Hepatocyte (in vitro differentiated cells): ENCODE results near the gene TMCO4. TPM values are rescaled to one million over a fixed set of nuclear protein-coding genes. Genes with fewer than 3 reads are reported as not detected.

ENCODE experiments used
- DNase-seq: peaks from one replicate; pipeline ENCODE4 v3.0.0-alpha.2; 2016; ENCODE audit warnings: low spot score
- H2AFZ ChIP-seq: fragments of 200-600 bp; sonication (generic); 2 replicates; pipeline ENCODE4 v1.6.0; 2016; ENCODE audit warnings: antibody characterized with exemption, mild to moderate bottlenecking
- H3K27ac ChIP-seq: fragments of 200-600 bp; sonication (generic); 2 replicates; pipeline ENCODE4 v1.5.1; 2016; ENCODE audit warnings: mild to moderate bottlenecking
- H3K27me3 ChIP-seq: fragments of 200-600 bp; sonication (generic); 2 replicates; pipeline ENCODE4 v1.6.1; 2016
- H3K36me3 ChIP-seq: fragments of 200-600 bp; sonication (generic); replicated peaks from 2 replicates; pipeline ENCODE4 v1.5.1; 2016; ENCODE audit warnings: low read depth; ENCODE audit not compliant: insufficient read depth
- H3K4me1 ChIP-seq: fragments of 200-600 bp; sonication (generic); 2 replicates; pipeline ENCODE4 v1.5.1; 2016; ENCODE audit warnings: mild to moderate bottlenecking, moderate library complexity; ENCODE audit not compliant: insufficient read depth
- H3K4me2 ChIP-seq: fragments of 200-600 bp; sonication (generic); 2 replicates; pipeline ENCODE4 v1.6.0; 2016
- H3K4me3 ChIP-seq: fragments of 200-600 bp; sonication (generic); 2 replicates; pipeline ENCODE4 v1.5.1; 2016; ENCODE audit warnings: mild to moderate bottlenecking
- H3K79me2 ChIP-seq: fragments of 200-600 bp; sonication (generic); 2 replicates; pipeline ENCODE4 v1.6.0; 2017; ENCODE audit warnings: mild to moderate bottlenecking
- H3K9me2 ChIP-seq: fragments of 200-600 bp; sonication (generic); replicated peaks from 2 replicates; pipeline ENCODE4 v1.6.0; 2017; ENCODE audit warnings: mild to moderate bottlenecking; ENCODE audit not compliant: insufficient read depth
- H3K9me3 ChIP-seq: fragments of 200-600 bp; sonication (generic); 2 replicates; pipeline ENCODE4 v1.5.1; 2016; ENCODE audit warnings: low read depth, mild to moderate bottlenecking
- H4K20me1 ChIP-seq: fragments of 200-600 bp; sonication (generic); 2 replicates; pipeline ENCODE4 v1.6.0; 2016; ENCODE audit warnings: mild to moderate bottlenecking; ENCODE audit not compliant: insufficient read depth, poor library complexity, severe bottlenecking
- CTCF ChIP-seq: fragments of 200-600 bp; sonication (generic); IDR thresholded peaks from 2 replicates; pipeline ENCODE4 v1.5.1; 2016; ENCODE audit warnings: antibody characterized with exemption, mild to moderate bottlenecking; ENCODE audit not compliant: poor library complexity
- EZH2 ChIP-seq: fragments of 200-600 bp; sonication (generic); IDR thresholded peaks from 2 replicates; pipeline ENCODE4 v1.6.1; 2016; ENCODE audit warnings: antibody characterized with exemption, mild to moderate bottlenecking, borderline replicate concordance
- EZH2phosphoT487 ChIP-seq: fragments of 200-600 bp; sonication (generic); IDR thresholded peaks from one replicate; pipeline ENCODE4 v1.6.1; 2018; ENCODE audit warnings: antibody characterized with exemption, mild to moderate bottlenecking, low read depth, moderate library complexity; ENCODE audit not compliant: unreplicated experiment, severe bottlenecking
- WGBS: methylation state at CpG from one replicate; pipeline ENCODE4 v1.1.6; 2016; ENCODE audit warnings: low lambda C conversion rate; ENCODE audit errors: missing lambda C conversion rate; 5-methylcytosine and 5-hydroxymethylcytosine counted together
- polyA plus RNA-seq: library from polyadenylated mRNA; unstranded; fragments of >200 nt; fragmentation: Nextera tagmentation; extraction: Ambion mirVana; gene quantifications from 2 replicates; pipeline ENCODE4 v1.2.1, GENCODE V29; 2016
- total RNA-seq: library from RNA; depleted of rRNA; stranded (reverse); fragments of >200 nt; gene quantifications from 2 replicates; pipeline ENCODE4 v1.2.3, GENCODE V29; 2014

Gene TMCO4
- total and polyA plus RNA-seq, 2 experiments from 2014 or later, result 8.7 to 13.0 TPM

DNA sequence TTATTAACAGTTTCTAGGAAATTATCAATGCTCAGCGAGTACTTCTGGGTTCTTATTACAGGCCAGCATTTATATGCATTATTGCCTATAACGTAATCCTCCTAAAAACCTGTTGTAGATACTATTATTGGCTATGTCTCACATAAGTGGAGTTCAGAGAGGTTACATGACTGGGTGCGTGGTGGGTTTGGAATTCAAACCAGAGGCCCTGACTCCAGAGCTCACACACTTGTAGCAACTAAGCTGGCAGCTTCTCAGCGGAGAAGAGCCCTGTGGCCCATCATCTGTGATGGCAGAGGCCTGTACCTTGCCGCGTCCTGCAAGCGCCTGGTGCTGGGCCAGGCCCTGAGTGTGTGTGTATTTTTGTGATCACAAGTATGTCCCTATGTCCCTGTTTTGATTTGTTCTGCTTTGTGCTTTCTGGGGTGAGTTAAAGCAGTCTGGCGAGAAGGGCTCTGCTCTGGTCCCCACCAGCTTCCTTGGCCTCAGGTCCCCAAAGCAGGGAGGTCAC is 68.3 kb downstream of the TMCO4 start:
- no peaks in the 10 kb centered on the region for H3K4me1 ChIP-seq
- no peak overlapping the region for H3K4me3 ChIP-seq
- H3K79me2 ChIP-seq, result no peaks in the 10 kb centered on the region
- no peaks in the 10 kb centered on the region for H3K9me2 ChIP-seq
- 94% methylated on average over 8 of the region's 8 CpGs for WGBS
- no peaks in the 10 kb centered on the region for H3K36me3 ChIP-seq
- H3K27ac ChIP-seq, result no peak overlapping the region
- TF ChIP-seq EZH2 (no peak), CTCF (no peak), EZH2phosphoT487 (no peak)
- H3K4me2 ChIP-seq, result no peak overlapping the region
- no peak for DNase-seq
- H2AFZ ChIP-seq, result no peak overlapping the region
- H3K27me3 ChIP-seq, result no peaks in the 10 kb centered on the region
- no peaks in the 10 kb centered on the region for H3K9me3 ChIP-seq
- H4K20me1 ChIP-seq, result no peaks in the 10 kb centered on the region

- Histone ChIP-seq H4K20me1 (no peaks in the 10 kb centered on the region), H3K27ac (no peak overlapping the region), H3K79me2 (no peaks in the 10 kb centered on the region), H2AFZ (no peak overlapping the region), H3K4me2 (no peak overlapping the region), H3K4me3 (no peak overlapping the region), H3K27me3 (no peaks in the 10 kb centered on the region), H3K9me3 (no peaks in the 10 kb centered on the region), H3K9me2 (no peaks in the 10 kb centered on the region), H3K4me1 (no peaks in the 10 kb centered on the region), H3K36me3 (no peaks in the 10 kb centered on the region)
- TF ChIP-seq EZH2phosphoT487, result no peak
- TF ChIP-seq CTCF, result no peak
- TF ChIP-seq EZH2, result no peak
- DNase-seq, result no peak
- 76% methylated on average over 3 of the region's 3 CpGs for WGBS
These were observed 68.9 kb downstream of the TMCO4 start for GRCh38 chr1:19730793-19731192.

DNA sequence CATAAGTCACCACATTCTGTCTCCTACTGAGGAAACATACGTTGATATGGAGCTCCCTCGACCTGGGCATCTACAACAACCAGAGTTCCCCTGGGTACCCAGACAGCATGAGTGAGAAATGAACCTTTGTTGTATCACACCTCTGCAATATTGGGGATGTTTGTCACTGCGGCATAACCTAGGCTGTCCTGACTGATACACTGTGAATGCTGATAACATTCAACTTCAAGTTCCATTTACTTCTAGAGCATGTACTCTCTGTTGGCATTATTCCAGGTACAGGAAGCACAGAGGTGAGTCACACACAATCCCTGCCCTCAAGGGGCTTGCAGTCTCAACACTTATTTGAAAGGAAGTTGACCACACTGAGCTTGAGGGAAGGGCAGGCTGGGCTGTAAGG is 69.5 kb downstream of the TMCO4 start:
- no peak for DNase-seq
- H3K79me2 ChIP-seq, result no peaks in the 10 kb centered on the region
- H3K27me3 ChIP-seq, result no peaks in the 10 kb centered on the region
- no peak overlapping the region for H3K4me2 ChIP-seq
- no peaks in the 10 kb centered on the region for H3K9me2 ChIP-seq
- no peaks in the 10 kb centered on the region for H3K4me1 ChIP-seq
- WGBS, result 95% methylated on average over 3 of the region's 3 CpGs
- H2AFZ ChIP-seq, result no peak overlapping the region
- no peak overlapping the region for H3K4me3 ChIP-seq
- no peak for TF ChIP-seq CTCF
- no peak for TF ChIP-seq EZH2
- no peak for TF ChIP-seq EZH2phosphoT487
- no peaks in the 10 kb centered on the region for H3K36me3 ChIP-seq
- no peaks in the 10 kb centered on the region for H4K20me1 ChIP-seq
- H3K27ac ChIP-seq, result no peak overlapping the region
- no peaks in the 10 kb centered on the region for H3K9me3 ChIP-seq
